IMR-90 (cell line): ENCODE data around the gene RALGAPA1. TPM values are rescaled to one million over a fixed set of nuclear protein-coding genes. Genes with fewer than 3 reads are reported as not detected.

Source experiments
- ATAC-seq: fragments of 200-7000 bp; cut with Tn5 transposase; 2 replicates; pipeline ENCODE4 v1.9.1; 2020; ENCODE audit warnings: low read depth, mild to moderate bottlenecking, moderate library complexity
- BruUV-seq: library from RNA; stranded (reverse); fragments of 400-500 nt; replicated peaks from 2 replicates; lab custom pipeline; 2021; lab: Mats Ljungman, UMichigan
- CTCF ChIA-PET: fragments of 300-600 bp; formaldehyde crosslinking; extraction: SDS; loops from one replicate; lab custom pipeline; 2021; ENCODE audit warnings: antibody characterized with exemption; lab: Yijun Ruan, JAX
- POLR2A ChIA-PET: fragments of 300-600 bp; sonication (Branson Sonifier 250); formaldehyde crosslinking; loops from one replicate; lab custom pipeline; 2022; ENCODE audit warnings: antibody characterized with exemption; ENCODE audit not compliant: unreplicated experiment; lab: Charles Lee
- DNase-seq: peaks from one replicate; pipeline ENCODE4 v3.0.0; 2013
- H2AFZ ChIP-seq: replicated peaks from 2 replicates; pipeline ENCODE3; 2013; ENCODE audit warnings: low read length, mild to moderate bottlenecking; ENCODE audit not compliant: poor library complexity
- H2AK5ac ChIP-seq: 2 replicates; pipeline ENCODE4 v1.6.1; 2013; ENCODE audit warnings: low read depth, low read length, inconsistent platforms
- H2AK9ac ChIP-seq: replicated peaks from 2 replicates; pipeline ENCODE3; 2013; ENCODE audit warnings: mild to moderate bottlenecking, low read depth, low read length, moderate library complexity; ENCODE audit not compliant: poor library complexity
- H2BK120ac ChIP-seq: 2 replicates; pipeline ENCODE4 v1.6.1; 2013; ENCODE audit warnings: low read depth, low read length, inconsistent platforms
- H2BK15ac ChIP-seq: 3 replicates; pipeline ENCODE4 v1.6.1; 2013; ENCODE audit warnings: low read depth, low read length, inconsistent platforms
- H2BK20ac ChIP-seq: 2 replicates; pipeline ENCODE4 v1.6.1; 2013; ENCODE audit warnings: low read depth, mild to moderate bottlenecking, inconsistent platforms, low read length, moderate library complexity
- H2BK5ac ChIP-seq: 2 replicates; pipeline ENCODE4 v1.6.1; 2013; ENCODE audit warnings: mild to moderate bottlenecking, low read depth, low read length, inconsistent platforms; ENCODE audit not compliant: poor library complexity, severe bottlenecking
- H3K14ac ChIP-seq: replicated peaks from 2 replicates; pipeline ENCODE4 v1.6.1; 2013; ENCODE audit warnings: low read depth, low read length, inconsistent platforms
- H3K18ac ChIP-seq: 2 replicates; pipeline ENCODE4 v1.6.1; 2013; ENCODE audit warnings: low read depth, low read length, control low read depth
- H3K23ac ChIP-seq: 2 replicates; pipeline ENCODE4 v1.6.1; 2013; ENCODE audit warnings: low read depth, low read length, inconsistent platforms
- H3K27ac ChIP-seq: 2 replicates; pipeline ENCODE4 v1.5.1; 2013; ENCODE audit warnings: mild to moderate bottlenecking, control low read depth, low read length; ENCODE audit not compliant: insufficient read depth
- H3K27me3 ChIP-seq: 2 replicates; pipeline ENCODE4 v1.6.1; 2013; ENCODE audit warnings: low read length; ENCODE audit not compliant: control insufficient read depth, insufficient read depth
- H3K36me3 ChIP-seq: 2 replicates; pipeline ENCODE4 v1.6.1; 2013; ENCODE audit warnings: low read length, mixed read lengths; ENCODE audit not compliant: control insufficient read depth, insufficient read depth
- H3K4ac ChIP-seq: 2 replicates; pipeline ENCODE4 v1.6.1; 2013; ENCODE audit warnings: low read depth, low read length, inconsistent platforms
- H3K4me1 ChIP-seq: 2 replicates; pipeline ENCODE4 v1.6.1; 2013; ENCODE audit warnings: low read length, mixed read lengths; ENCODE audit not compliant: control insufficient read depth, insufficient read depth
- H3K4me2 ChIP-seq: 2 replicates; pipeline ENCODE4 v1.6.1; 2013; ENCODE audit warnings: low read depth, mild to moderate bottlenecking, control low read depth, low read length, moderate library complexity
- H3K4me3 ChIP-seq: 2 replicates; pipeline ENCODE4 v1.5.1; 2013; ENCODE audit warnings: low read depth, mild to moderate bottlenecking, control low read depth, low read length, moderate library complexity; ENCODE audit not compliant: insufficient read depth
- H3K56ac ChIP-seq: 2 replicates; pipeline ENCODE4 v1.6.1; 2013; ENCODE audit warnings: low read length, inconsistent platforms; ENCODE audit not compliant: insufficient read depth; ENCODE audit errors: extremely low read depth
- H3K79me1 ChIP-seq, 2 experiments: 2 replicates each; pipeline ENCODE4 v1.6.1; 2013; ENCODE audit warnings: low read length in 2 of 2, inconsistent platforms in 1 of 2, low read depth in 1 of 2
- H3K9ac ChIP-seq: 2 replicates; pipeline ENCODE4 v1.6.1; 2013; ENCODE audit warnings: low read depth, low read length, control low read depth
- H3K9me1 ChIP-seq: 2 replicates; pipeline ENCODE4 v1.6.1; 2013; ENCODE audit warnings: low read length, inconsistent platforms; ENCODE audit not compliant: insufficient read depth
- H3K9me3 ChIP-seq: 2 replicates; pipeline ENCODE4 v1.6.1; 2013; ENCODE audit warnings: low read length; ENCODE audit not compliant: control insufficient read depth, insufficient read depth
- H4K20me1 ChIP-seq: 2 replicates; pipeline ENCODE4 v1.6.1; 2013; ENCODE audit warnings: low read length, inconsistent platforms; ENCODE audit not compliant: insufficient read depth
- H4K5ac ChIP-seq: 2 replicates; pipeline ENCODE4 v1.6.1; 2013; ENCODE audit warnings: mild to moderate bottlenecking, low read depth, low read length, control low read depth
- H4K8ac ChIP-seq, 2 experiments: 2 replicates each; pipeline ENCODE4 v1.6.1; 2013; ENCODE audit warnings: low read depth in 2 of 2, low read length in 2 of 2, control low read depth in 1 of 2, inconsistent platforms in 1 of 2
- H4K91ac ChIP-seq: 2 replicates; pipeline ENCODE4 v1.6.1; 2013; ENCODE audit warnings: low read depth, low read length, inconsistent platforms; ENCODE audit not compliant: insufficient read depth
- BHLHE40 ChIP-seq: fragments of 150-350 bp; IDR thresholded peaks from 2 replicates; pipeline ENCODE4 v1.6.1; 2016; ENCODE audit warnings: mild to moderate bottlenecking, low read depth, low read length
- CEBPB ChIP-seq: IDR thresholded peaks from 2 replicates; pipeline ENCODE4 v1.6.1; 2012; ENCODE audit warnings: low read depth, low read length, improper control_type of control experiment
- CHD1 ChIP-seq: IDR thresholded peaks from 2 replicates; pipeline ENCODE4 v1.6.1; 2012; ENCODE audit warnings: low read depth, low read length, improper control_type of control experiment
- CTCF ChIP-seq: conservative IDR thresholded peaks from 2 replicates; pipeline ENCODE4 v1.5.1; 2012; ENCODE audit warnings: mild to moderate bottlenecking, low read depth, low read length, improper control_type of control experiment
- ELK1 ChIP-seq: fragments of 150-350 bp; IDR thresholded peaks from 2 replicates; pipeline ENCODE4 v1.6.1; 2016; ENCODE audit warnings: low read depth, mild to moderate bottlenecking, low read length, moderate library complexity, borderline replicate concordance
- FOS ChIP-seq: fragments of 150-350 bp; IDR thresholded peaks from 2 replicates; pipeline ENCODE4 v1.6.1; 2016; ENCODE audit warnings: low read depth, low read length
- MAFK ChIP-seq: IDR thresholded peaks from 2 replicates; pipeline ENCODE4 v1.6.1; 2012; ENCODE audit warnings: low read depth, low read length, improper control_type of control experiment
- MAZ ChIP-seq: IDR thresholded peaks from 2 replicates; pipeline ENCODE4 v1.6.1; 2012; ENCODE audit warnings: low read depth, mild to moderate bottlenecking, low read length, improper control_type of control experiment, moderate library complexity, borderline replicate concordance
- MXI1 ChIP-seq: IDR thresholded peaks from 2 replicates; pipeline ENCODE4 v1.6.1; 2012; ENCODE audit warnings: low read depth, mild to moderate bottlenecking, low read length, moderate library complexity, borderline replicate concordance
- NFE2L2 ChIP-seq: fragments of 150-350 bp; IDR thresholded peaks from 2 replicates; pipeline ENCODE4 v1.6.1; 2016; ENCODE audit warnings: low read depth, mild to moderate bottlenecking, low read length
- POLR2A ChIP-seq: IDR thresholded peaks from 2 replicates; pipeline ENCODE4 v1.6.1; 2012; ENCODE audit warnings: mild to moderate bottlenecking, low read depth, low read length
- RAD21 ChIP-seq: IDR thresholded peaks from 2 replicates; pipeline ENCODE4 v1.6.1; 2012; ENCODE audit warnings: low read length, improper control_type of control experiment
- RCOR1 ChIP-seq: IDR thresholded peaks from 2 replicates; pipeline ENCODE4 v1.6.1; 2012; ENCODE audit warnings: mild to moderate bottlenecking, low read length, improper control_type of control experiment; ENCODE audit not compliant: insufficient replicate concordance
- RFX5 ChIP-seq: IDR thresholded peaks from 2 replicates; pipeline ENCODE4 v1.8.0; 2012; ENCODE audit warnings: low read depth, mild to moderate bottlenecking, low read length, moderate library complexity
- SMC3 ChIP-seq: fragments of 150-350 bp; IDR thresholded peaks from 2 replicates; pipeline ENCODE4 v1.6.1; 2016; ENCODE audit warnings: low read depth, mild to moderate bottlenecking, antibody characterized with exemption, low read length, moderate library complexity
- USF2 ChIP-seq: fragments of 150-350 bp; IDR thresholded peaks from 2 replicates; pipeline ENCODE4 v1.6.1; 2017; ENCODE audit warnings: mild to moderate bottlenecking, antibody characterized with exemption, low read length, low read depth
- WGBS, 2 experiments: methylation state at CpG; one replicate each; pipeline versions ENCODE4 v1.1.5 to v1.1.7; 2013; ENCODE audit warnings: missing lambda C conversion rate in 2 of 2; ENCODE audit not compliant: insufficient read length in 1 of 2; ENCODE audit errors: extremely low coverage in 2 of 2; 5-methylcytosine and 5-hydroxymethylcytosine counted together
- dilution Hi-C: fragments of 300-500 bp; cut with HindIII; formaldehyde crosslinking; loops from one replicate; pipeline ENCODE4 v1.14.3; 2018; ENCODE audit warnings: low sequenced_read_pairs; ENCODE audit not compliant: unreplicated experiment
- in situ Hi-C: fragments of 300-500 bp; cut with MboI; formaldehyde crosslinking; loops from 3 replicates; pipeline ENCODE4 v1.14.3; 2019; ENCODE audit warnings: low sequenced_read_pairs, inconsistent platforms, mixed read lengths
- intact Hi-C: fragments of 100-400 bp; cut with micrococcal nuclease; formaldehyde crosslinking; loops from 2 replicates; pipeline ENCODE4 v1.10.0; 2022
- polyA plus RNA-seq, 3 experiments: library from polyadenylated mRNA; depleted of rRNA; stranded (reverse); fragments of >200 nt; gene quantifications; 2 replicates each; pipeline ENCODE4 v1.2.3, GENCODE V29; 2012; ENCODE audit warnings: low replicate concordance in 1 of 3
- total RNA-seq: library from RNA; depleted of rRNA; stranded (reverse); fragments of >200 nt; gene quantifications from 2 replicates; pipeline ENCODE4 v1.2.3, GENCODE V29; 2012

The RALGAPA1 gene
- total and polyA plus RNA-seq, 2 of the 4 experiments (the other 2 are of a cell fraction) = 5.1 to 25.6 TPM

GRCh38 chr14:35504260-35504659 is 304.8 kb downstream of the RALGAPA1 start:
- in situ Hi-C loops = no loop called here
- H3K9ac ChIP-seq = no peak overlapping the region
- intact Hi-C loops = no loop called here
- no peak overlapping the region for H2BK15ac ChIP-seq
- BruUV-seq = no TSS peak
- no peak overlapping the region for H2AFZ ChIP-seq
- H3K4me2 ChIP-seq = no peak overlapping the region
- CTCF ChIA-PET = no interaction called here
- POLR2A ChIA-PET = no interaction called here
- H2BK5ac ChIP-seq = no peak overlapping the region
- H3K4ac ChIP-seq = no peak overlapping the region
- H3K14ac ChIP-seq = no peak overlapping the region
- ATAC-seq = no peak
- H3K27me3 ChIP-seq = no peaks in the 10 kb centered on the region
- no peak overlapping the region for H3K27ac ChIP-seq
- no peak overlapping the region for H3K23ac ChIP-seq
- no peaks in the 10 kb centered on the region for H3K9me3 ChIP-seq
- H2BK20ac ChIP-seq = no peak overlapping the region
- no peak overlapping the region for H4K8ac ChIP-seq
- no peaks in the 10 kb centered on the region for H3K36me3 ChIP-seq
- H2AK9ac ChIP-seq = no peak overlapping the region
- no peak overlapping the region for H3K56ac ChIP-seq
- no peak overlapping the region for H2BK120ac ChIP-seq
- H4K91ac ChIP-seq = no peak overlapping the region
- no peak overlapping the region for H4K5ac ChIP-seq
- H3K79me1 ChIP-seq = no peaks in the 10 kb centered on the region
- no peak overlapping the region for H3K18ac ChIP-seq
- no CpG with 5 or more reads among the region's 1 CpG for WGBS, 2 experiments
- no peaks in the 10 kb centered on the region for H4K20me1 ChIP-seq
- no peak overlapping the region for H2AK5ac ChIP-seq
- DNase-seq = no peak
- no peak for TF ChIP-seq USF2
- no peak for TF ChIP-seq CEBPB
- TF ChIP-seq POLR2A = no peak
- TF ChIP-seq MAFK = no peak
- TF ChIP-seq ELK1 = no peak
- no peak for TF ChIP-seq RFX5
- TF ChIP-seq CTCF = no peak
- TF ChIP-seq NFE2L2 = no peak
- no peak for TF ChIP-seq FOS
- TF ChIP-seq RAD21 = no peak
- TF ChIP-seq MXI1 = no peak
- TF ChIP-seq SMC3 = no peak
- TF ChIP-seq CHD1 = no peak
- TF ChIP-seq MAZ = no peak
- no peak for TF ChIP-seq BHLHE40
- no peak for TF ChIP-seq RCOR1
- no peak overlapping the region for H3K4me3 ChIP-seq
- H3K4me1 ChIP-seq = no peaks in the 10 kb centered on the region; the same call in 1 of the 2 replicates
- dilution Hi-C loops = no loop called here
- H3K9me1 ChIP-seq = no peaks in the 10 kb centered on the region
